HepG2 (cell line): ENCODE data around the gene ZNF433. TPM values are rescaled to one million over a fixed set of nuclear protein-coding genes. Genes with fewer than 3 reads are reported as not detected.

Source experiments
- CTCF ChIP-seq: sonication (generic); formaldehyde crosslinking; IDR thresholded peaks from 2 replicates; pipeline ENCODE4 v1.5.0; 2020; ENCODE audit warnings: mild to moderate bottlenecking, missing genetic modification reagents, moderate library complexity
- GABPB1 ChIP-seq: IDR thresholded peaks from 2 replicates; pipeline ENCODE4 v1.6.1; 2016; ENCODE audit warnings: mild to moderate bottlenecking, missing genetic modification reagents, moderate library complexity, missing compliant biosample characterization
- IRX3 ChIP-seq: sonication (generic); formaldehyde crosslinking; IDR thresholded peaks from 2 replicates; pipeline ENCODE4 v1.8.1; 2023; ENCODE audit warnings: mild to moderate bottlenecking, low read depth, missing genetic modification reagents, borderline replicate concordance
- KDM5B ChIP-seq: sonication (generic); formaldehyde crosslinking; IDR thresholded peaks from 2 replicates; pipeline ENCODE4 v1.4.0; 2020; ENCODE audit warnings: missing genetic modification reagents, mild to moderate bottlenecking, borderline replicate concordance
- MXD4 ChIP-seq: IDR thresholded peaks from 2 replicates; pipeline ENCODE4 v1.6.1; 2016; ENCODE audit warnings: mild to moderate bottlenecking, missing biosample characterization, missing genetic modification reagents
- SMARCE1 ChIP-seq: fragments of 450-650 bp; IDR thresholded peaks from 2 replicates; pipeline ENCODE4 v1.6.1; 2017; ENCODE audit warnings: borderline replicate concordance
- THAP8 ChIP-seq: sonication (generic); formaldehyde crosslinking; IDR thresholded peaks from 2 replicates; pipeline ENCODE4 v1.5.1; 2020; ENCODE audit warnings: missing genetic modification reagents, mild to moderate bottlenecking, borderline replicate concordance
- TOE1 ChIP-seq: sonication (generic); formaldehyde crosslinking; IDR thresholded peaks from 2 replicates; pipeline ENCODE4 v1.4.0; 2020; ENCODE audit warnings: mild to moderate bottlenecking, missing genetic modification reagents
- TP53 ChIP-seq: sonication (generic); formaldehyde crosslinking; conservative IDR thresholded peaks from 2 replicates; pipeline ENCODE4 v1.4.0; 2020; ENCODE audit warnings: missing genetic modification reagents
- ZFP37 ChIP-seq: sonication (generic); formaldehyde crosslinking; IDR thresholded peaks from 2 replicates; pipeline ENCODE4 v1.4.0; 2020; ENCODE audit warnings: missing genetic modification reagents, borderline replicate concordance
- ZNF292 ChIP-seq: sonication (generic); formaldehyde crosslinking; IDR thresholded peaks from 2 replicates; pipeline ENCODE4 v1.8.1; 2022; ENCODE audit warnings: mild to moderate bottlenecking, low read depth, missing genetic modification reagents, borderline replicate concordance
- ZNF710 ChIP-seq: sonication (generic); formaldehyde crosslinking; IDR thresholded peaks from 2 replicates; pipeline ENCODE4 v1.5.0; 2020; ENCODE audit warnings: mild to moderate bottlenecking, missing genetic modification reagents, borderline replicate concordance
- ZNF724P ChIP-seq: sonication (generic); formaldehyde crosslinking; IDR thresholded peaks from 2 replicates; pipeline ENCODE4 v1.8.0; 2022; ENCODE audit warnings: missing genetic modification reagents, borderline replicate concordance
- ZNF781 ChIP-seq: sonication (generic); formaldehyde crosslinking; IDR thresholded peaks from 2 replicates; pipeline ENCODE4 v1.5.1; 2020; ENCODE audit warnings: borderline replicate concordance, mild to moderate bottlenecking, missing genetic modification reagents; ENCODE audit errors: not compliant biosample characterization
- ZNF788 ChIP-seq: sonication (generic); formaldehyde crosslinking; IDR thresholded peaks from 2 replicates; pipeline ENCODE4 v1.5.0; 2020; ENCODE audit warnings: mild to moderate bottlenecking, missing genetic modification reagents, borderline replicate concordance
- ZZZ3 ChIP-seq: sonication (generic); formaldehyde crosslinking; IDR thresholded peaks from 2 replicates; pipeline ENCODE4 v1.4.0; 2020; ENCODE audit warnings: missing genetic modification reagents, mild to moderate bottlenecking, borderline replicate concordance
- polyA plus RNA-seq, 8 experiments: library from polyadenylated mRNA; depleted of rRNA in 3 of 8; stranded (reverse) in 7 of 8; unstranded in 1 of 8; fragments of >200 nt; fragmentation: Illumina TruSeq in 4 of 8; extraction: Trizol in 4 of 8; gene quantifications; 2 replicates each; pipeline versions ENCODE4 v1.2.1 to v1.2.3, GENCODE V29; 2011 to 2016; ENCODE audit warnings: low read depth in 4 of 8, missing spikeins in 1 of 8, mixed read lengths in 1 of 8; ENCODE audit not compliant: insufficient read depth in 1 of 8
- total RNA-seq, 5 experiments: library from RNA; depleted of rRNA; stranded (reverse); fragments of >200 nt; fragmentation: Illumina TruSeq; extraction: Trizol; gene quantifications; 2 replicates each; pipeline ENCODE4 v1.2.3, GENCODE V29; 2016; ENCODE audit warnings: low read depth in 1 of 5

ZNF433 gene
- total and polyA plus RNA-seq, 2 of the 13 experiments (the other 11 are each of a cell fraction or from before 2014, with no cell fraction given), result 1.8 to 4.9 TPM

GRCh38 chr19:12035220-12036172 lies at the start of gene ZNF433 (continued):
- TF ChIP-seq THAP8 (CRISPR knock-in tag), result no peak
- TF ChIP-seq KDM5B (CRISPR knock-in tag), result no peak
- no peak for TF ChIP-seq SMARCE1
- TF ChIP-seq ZFP37, result 0 out of 2 replicates have a peak, but pooled peaks have one; percentile 46
- TF ChIP-seq GABPB1, result peak; percentile 74
- TF ChIP-seq TP53 (CRISPR knock-in tag), result no peak
- no peak for TF ChIP-seq IRX3 (CRISPR knock-in tag)
- TF ChIP-seq ZZZ3 (CRISPR knock-in tag), result peak; percentile 40; the same call in 1 of the 2 replicates
- peak; percentile 37; the same call in 1 of the 2 replicates for TF ChIP-seq CTCF
- TF ChIP-seq ZNF724P (CRISPR knock-in tag), result no peak
- TF ChIP-seq ZNF710, result no peak
- TF ChIP-seq MXD4 (CRISPR knock-in tag), result 0 out of 2 replicates have a peak, but pooled peaks have one; percentile 52
- no peak for TF ChIP-seq TOE1 (CRISPR knock-in tag)
- TF ChIP-seq ZNF292 (CRISPR knock-in tag), result peak; percentile 70; the same call in 1 of the 2 replicates
- no peak; the same call in 1 of the 2 replicates for TF ChIP-seq ZNF788 (CRISPR knock-in tag)
- TF ChIP-seq ZNF781 (CRISPR knock-in tag), result peak; percentile 72
